HG02588 (cell line): ENCODE measurements around the gene SYT17.

Source experiments
- ATAC-seq: cut with Tn5 transposase; IDR thresholded peaks from one replicate; pipeline ENCODE4 v1.9.1; 2021; ENCODE audit warnings: mild to moderate bottlenecking, moderate library complexity; ENCODE audit not compliant: unreplicated experiment

Gene SYT17

GRCh38 chr16:19167710-19168370, at the start of gene SYT17:
Gene SYT17, plus strand, starts transcription at chr16:19168240. Its CDS starts 407 bp downstream, at chr16:19168647.
- peak; percentile 58 for ATAC-seq

GRCh38 chr16:19118938-19119431, 49.1 kb upstream of the SYT17 start:
- no peak for ATAC-seq

DNA sequence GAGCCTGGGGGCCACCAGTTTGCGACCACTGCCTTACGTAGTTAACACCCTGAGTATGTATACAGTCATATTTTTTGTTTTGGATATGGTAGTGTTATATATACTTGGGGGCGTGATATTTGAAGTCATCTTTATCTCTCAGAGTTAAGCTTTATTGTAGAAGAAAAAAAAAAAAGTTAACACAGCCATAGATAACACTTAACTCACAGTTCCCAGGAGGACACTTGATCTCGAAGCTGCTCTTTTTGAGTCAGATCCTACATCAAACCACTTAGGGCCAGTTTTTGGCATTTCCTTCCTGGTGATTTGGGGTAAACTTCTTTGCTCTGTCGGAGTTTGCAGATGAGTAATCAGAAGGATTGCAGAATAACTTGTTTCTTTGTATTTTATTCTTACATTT, 48.5 kb upstream of the SYT17 start:
- ATAC-seq, result no peak

DNA sequence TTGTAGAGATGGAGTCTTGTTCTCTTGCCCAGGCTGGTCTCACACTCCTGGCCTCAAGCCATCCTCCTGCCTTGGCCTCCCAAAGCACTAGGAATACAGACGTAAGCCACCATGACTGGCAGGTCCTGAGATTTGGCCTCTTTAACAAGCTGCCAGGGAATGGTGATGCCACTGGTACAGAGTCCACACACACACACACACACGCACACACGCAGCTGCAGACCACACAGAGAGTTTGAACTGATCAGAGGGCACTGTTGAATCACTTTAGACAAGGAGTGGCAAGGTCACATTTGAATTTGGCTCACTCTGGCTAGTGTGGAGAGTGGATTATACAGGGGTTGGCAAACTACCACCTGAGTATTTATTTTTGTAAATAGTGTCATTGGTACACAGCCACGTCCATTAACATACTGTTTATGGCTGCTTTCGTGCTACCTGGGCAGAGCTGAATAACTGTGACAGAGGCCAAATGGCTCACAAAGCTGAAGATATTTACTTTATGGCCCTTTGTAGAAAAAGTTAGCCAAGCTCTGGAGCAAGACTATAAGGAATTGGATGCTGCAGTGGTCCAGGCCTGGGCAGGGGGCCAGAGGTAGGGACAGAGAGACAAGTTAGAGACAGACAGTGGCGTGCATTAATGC, 44.4 kb upstream of the SYT17 start:
- ATAC-seq, result no peak

DNA sequence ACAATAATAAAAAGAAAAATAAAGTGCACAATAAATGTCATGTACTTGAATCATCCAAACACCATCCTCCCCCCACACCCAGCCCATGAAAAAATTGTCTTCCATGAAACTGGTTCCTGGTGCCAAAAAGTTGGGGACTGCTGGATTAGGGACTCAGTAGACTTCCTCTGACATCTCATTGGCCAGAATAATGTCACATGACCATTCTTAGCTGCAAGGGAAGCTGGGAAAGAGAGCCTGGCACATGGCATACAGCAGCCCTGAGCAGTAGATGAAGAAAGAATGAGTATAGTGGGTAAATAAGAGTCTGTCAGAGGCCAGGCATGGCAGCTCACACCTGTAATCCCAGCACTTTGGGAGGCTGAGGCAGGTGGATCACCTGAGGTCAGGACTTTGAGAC, 41.7 kb upstream of the SYT17 start:
- ATAC-seq, result no peak

GRCh38 chr16:19127205-19127604, 40.8 kb upstream of the SYT17 start:
- peak; percentile 37 for ATAC-seq

GRCh38 chr16:19127674-19128131, 40.3 kb upstream of the SYT17 start:
- ATAC-seq, result peak; percentile 56

DNA sequence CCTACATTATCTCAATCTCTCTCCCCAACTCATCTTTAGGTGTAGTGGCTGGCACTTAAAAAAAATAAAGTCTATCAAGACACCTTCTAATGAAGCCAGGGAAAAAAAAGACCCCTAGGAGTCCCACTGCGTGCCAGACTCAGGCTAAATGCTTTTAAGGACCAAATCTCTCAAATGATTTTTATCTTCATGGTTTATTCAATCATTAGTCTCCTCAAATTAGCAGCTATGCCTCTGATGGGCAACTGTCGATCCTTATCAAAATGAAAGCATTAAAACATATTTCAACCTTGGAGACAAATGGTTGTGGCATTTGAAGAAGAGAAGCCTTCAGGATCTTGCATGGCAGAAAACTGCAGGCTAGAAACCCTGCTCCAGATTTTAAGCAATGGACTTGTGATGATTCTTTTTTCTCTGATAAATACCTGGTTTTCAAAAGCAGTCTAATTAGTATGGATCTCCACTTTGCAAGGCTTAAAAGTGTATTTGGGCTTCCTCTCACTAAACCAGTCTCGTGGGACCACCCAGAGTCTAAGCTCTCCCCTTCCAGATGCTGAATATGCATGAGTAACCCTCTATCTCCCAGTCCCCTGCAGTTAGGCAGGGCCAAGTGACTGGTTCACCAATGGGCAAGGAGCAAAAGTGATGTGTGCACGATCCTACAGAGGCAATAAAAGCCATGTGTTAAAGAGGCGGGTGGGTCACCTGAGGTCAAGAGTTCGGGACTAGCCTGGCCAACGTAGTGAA, 39.4 kb upstream of the SYT17 start:
- ATAC-seq, result no peak

- ATAC-seq, result no peak
Measured at GRCh38 chr16:19130385-19130784, 37.7 kb upstream of the SYT17 start.

GRCh38 chr16:19130852-19131824, 36.9 kb upstream of the SYT17 start:
- no peak for ATAC-seq

- no peak for ATAC-seq
Measured at GRCh38 chr16:19131825-19132218, 36.2 kb upstream of the SYT17 start.

GRCh38 chr16:19132255-19132654, 35.8 kb upstream of the SYT17 start:
- no peak for ATAC-seq

DNA sequence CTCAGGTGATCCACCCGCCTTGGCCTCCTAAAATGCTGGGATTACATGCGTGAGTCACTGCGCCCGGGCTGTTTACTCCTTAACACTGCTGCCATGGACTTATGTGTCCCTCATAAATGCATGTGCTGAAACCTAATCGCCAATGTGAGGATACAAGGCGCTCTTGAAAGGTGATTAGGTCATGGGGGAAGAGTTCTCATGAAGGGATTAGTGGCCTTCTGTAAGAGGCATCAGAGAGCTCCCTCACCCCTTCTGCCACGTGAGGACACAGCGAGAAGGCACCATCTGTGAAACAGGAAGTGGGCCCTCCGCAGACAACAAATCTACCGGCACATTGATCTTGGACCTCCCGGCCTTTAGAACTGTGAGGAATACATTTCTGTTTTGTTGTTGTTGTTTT, 35.1 kb upstream of the SYT17 start:
- ATAC-seq, result no peak

DNA sequence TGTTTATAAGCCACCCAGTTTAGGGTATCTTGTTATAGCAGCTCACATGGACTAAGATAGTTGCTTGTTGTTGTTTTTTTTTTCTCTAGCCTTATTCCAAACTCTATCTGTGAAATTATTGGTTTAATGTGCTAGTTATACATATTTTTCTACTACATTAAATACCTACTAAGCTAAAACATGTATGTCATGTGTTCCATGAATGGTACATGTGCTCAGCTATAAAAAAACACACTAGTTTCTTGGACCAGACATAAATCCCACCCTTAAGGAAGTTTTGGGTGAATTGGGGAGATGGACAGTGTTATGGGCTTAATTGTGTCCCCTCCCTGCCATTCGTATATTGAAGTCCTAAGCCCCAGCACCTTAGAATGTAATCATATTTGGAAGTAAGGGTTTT, 34.4 kb upstream of the SYT17 start:
- no peak for ATAC-seq

- no peak for ATAC-seq
Measured at GRCh38 chr16:19135201-19135842, 32.7 kb upstream of the SYT17 start.

- no peak for ATAC-seq
Measured at GRCh38 chr16:19135896-19136438, 32.1 kb upstream of the SYT17 start.

GRCh38 chr16:19136549-19137196, 31.4 kb upstream of the SYT17 start:
- no peak for ATAC-seq

GRCh38 chr16:19137201-19138128, 30.6 kb upstream of the SYT17 start:
- no peak for ATAC-seq
